GM13977 (cell line): ENCODE results near the gene GDPD1.
"Not testable (repeated sequence)": the region's sequence is repeated elsewhere in the genome, so short reads cannot be mapped to it uniquely, and the experiment has no call there.

ENCODE experiments used
- DNase-seq: peaks from one replicate; pipeline ENCODE4 v3.0.0; 2012; ENCODE audit warnings: low spot score
- CTCF ChIP-seq: IDR thresholded peaks from 2 replicates; pipeline ENCODE4 v1.5.1; 2012; ENCODE audit warnings: mild to moderate bottlenecking, control low read depth; ENCODE audit not compliant: insufficient read depth; ENCODE audit errors: extremely low read depth, missing control alignments
- in situ Hi-C: fragments of 300-500 bp; cut with MboI; formaldehyde crosslinking; loops from one replicate; pipeline ENCODE4 v1.12.0; 2022; ENCODE audit warnings: low sequenced_read_pairs, low pct_unique_long_range_greater_than_20kb, mixed read lengths, inconsistent platforms; ENCODE audit not compliant: unreplicated experiment

GDPD1 gene

GRCh38 chr17:59304811-59305210 is 84.5 kb downstream of the GDPD1 start:
- TF ChIP-seq CTCF: no peak
- DNase-seq: no peak
- in situ Hi-C loops: no loop called here

GRCh38 chr17:59310263-59310920 is 90.1 kb downstream of the GDPD1 start:
- in situ Hi-C loops: loop anchor here (5.0 kb wide), 1 partner anchor 127 kb away; no protein-coding TSS in a partner anchor
- DNase-seq: no peak
- no peak for TF ChIP-seq CTCF

GRCh38 chr17:59311051-59311468 is 90.7 kb downstream of the GDPD1 start:
- DNase-seq: peak; percentile 74
- in situ Hi-C loops: loop anchor here (5.0 kb wide), 1 partner anchor 126 kb away; no protein-coding TSS in a partner anchor
- TF ChIP-seq CTCF: peak; percentile 80

- in situ Hi-C loops: loop anchor here (5.0 kb wide), 1 partner anchor 126 kb away; no protein-coding TSS in a partner anchor
- DNase-seq: not testable (repeated sequence)
Measured at GRCh38 chr17:59311521-59311920, 91.2 kb downstream of the GDPD1 start.

GRCh38 chr17:59315866-59316265 is 95.6 kb downstream of the GDPD1 start:
- in situ Hi-C loops: no loop called here
- DNase-seq: no peak
- no peak for TF ChIP-seq CTCF
